ENCODE data around the gene A1CF. TPM values are rescaled to one million over a fixed set of nuclear protein-coding genes. Genes with fewer than 3 reads are reported as not detected.

The A1CF gene
- total RNA-seq, 1 experiment from 2014 or later, result 0.03 TPM

GRCh38 chr10:50846753-50847152, 38.7 kb downstream of the A1CF start:
- H3K9me3 ChIP-seq (ENCODE audit: control insufficient read depth, insufficient read depth, low read depth, low read length), result no peaks in the 10 kb centered on the region
- ATAC-seq (no peak; the same call in 1 of the 2 replicates), DNase-seq (ENCODE audit: low read depth, low spot score) (no peak)
- ChIA-PET POLR2A (no interaction called here), CTCF (no interaction called here)
- H3K27me3 ChIP-seq (ENCODE audit: control insufficient read depth, insufficient read depth, low read length), result no peaks in the 10 kb centered on the region
- no peaks in the 10 kb centered on the region for H3K36me3 ChIP-seq (ENCODE audit: control insufficient read depth, insufficient read depth, low read length)
- H3K27ac ChIP-seq (ENCODE audit: low read length), result no peak overlapping the region
- no peak overlapping the region for H3K4me3 ChIP-seq (ENCODE audit: low read depth in 2 of 2, low read length in 2 of 2)
- intact Hi-C loops (cut with micrococcal nuclease; ENCODE audit: unreplicated experiment), result no loop called here
- no peaks in the 10 kb centered on the region for H3K4me1 ChIP-seq (ENCODE audit: control insufficient read depth, insufficient read depth, low read length)
- BruUV-seq (replicated peaks), result no TSS peak
- TF ChIP-seq CTCF (IDR thresholded peaks at IDR 0.05) (no peak), POLR2AphosphoS5 (IDR thresholded peaks at IDR 0.05; ENCODE audit: low read depth, low read length) (no peak), TCF7L2 (IDR thresholded peaks at IDR 0.05; ENCODE audit: low read depth, low read length) (no peak), SIN3A (IDR thresholded peaks at IDR 0.05; ENCODE audit: borderline replicate concordance, insufficient read depth, low read depth, low read length) (no peak)
- TF ChIP-seq, protein P1, sequence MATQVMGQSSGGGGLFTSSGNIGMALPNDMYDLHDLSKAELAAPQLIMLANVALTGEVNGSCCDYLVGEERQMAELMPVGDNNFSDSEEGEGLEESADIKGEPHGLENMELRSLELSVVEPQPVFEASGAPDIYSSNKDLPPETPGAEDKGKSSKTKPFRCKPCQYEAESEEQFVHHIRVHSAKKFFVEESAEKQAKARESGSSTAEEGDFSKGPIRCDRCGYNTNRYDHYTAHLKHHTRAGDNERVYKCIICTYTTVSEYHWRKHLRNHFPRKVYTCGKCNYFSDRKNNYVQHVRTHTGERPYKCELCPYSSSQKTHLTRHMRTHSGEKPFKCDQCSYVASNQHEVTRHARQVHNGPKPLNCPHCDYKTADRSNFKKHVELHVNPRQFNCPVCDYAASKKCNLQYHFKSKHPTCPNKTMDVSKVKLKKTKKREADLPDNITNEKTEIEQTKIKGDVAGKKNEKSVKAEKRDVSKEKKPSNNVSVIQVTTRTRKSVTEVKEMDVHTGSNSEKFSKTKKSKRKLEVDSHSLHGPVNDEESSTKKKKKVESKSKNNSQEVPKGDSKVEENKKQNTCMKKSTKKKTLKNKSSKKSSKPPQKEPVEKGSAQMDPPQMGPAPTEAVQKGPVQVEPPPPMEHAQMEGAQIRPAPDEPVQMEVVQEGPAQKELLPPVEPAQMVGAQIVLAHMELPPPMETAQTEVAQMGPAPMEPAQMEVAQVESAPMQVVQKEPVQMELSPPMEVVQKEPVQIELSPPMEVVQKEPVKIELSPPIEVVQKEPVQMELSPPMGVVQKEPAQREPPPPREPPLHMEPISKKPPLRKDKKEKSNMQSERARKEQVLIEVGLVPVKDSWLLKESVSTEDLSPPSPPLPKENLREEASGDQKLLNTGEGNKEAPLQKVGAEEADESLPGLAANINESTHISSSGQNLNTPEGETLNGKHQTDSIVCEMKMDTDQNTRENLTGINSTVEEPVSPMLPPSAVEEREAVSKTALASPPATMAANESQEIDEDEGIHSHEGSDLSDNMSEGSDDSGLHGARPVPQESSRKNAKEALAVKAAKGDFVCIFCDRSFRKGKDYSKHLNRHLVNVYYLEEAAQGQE (IDR thresholded peaks at IDR 0.05; ENCODE audit: insufficient read depth in 1 of 2, low read depth in 2 of 2, low read length in 1 of 2), result no peak
- in situ Hi-C loops (cut with HindIII; ENCODE audit: low pct_unique_long_range_greater_than_20kb, low sequenced_read_pairs), result no loop called here

DNA sequence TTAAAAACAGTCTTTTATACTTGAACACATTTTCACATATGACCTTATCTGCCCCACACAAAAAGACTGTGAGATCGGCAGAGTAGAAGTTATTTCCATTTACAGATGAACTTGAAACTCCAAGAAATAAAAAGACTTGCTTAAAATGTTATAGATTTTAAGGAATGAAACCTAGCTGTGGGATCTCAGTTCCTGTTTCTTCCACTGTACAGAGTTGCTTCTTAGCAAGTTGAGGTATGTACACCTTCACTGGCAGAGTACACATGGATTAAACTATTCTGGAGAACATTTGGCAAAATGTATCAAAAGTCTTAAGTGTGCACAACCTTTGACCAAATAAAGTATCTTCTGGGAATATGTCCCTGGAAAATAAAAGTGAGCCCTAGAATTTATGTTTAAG, 48.3 kb downstream of the A1CF start:
- TF ChIP-seq SIN3A (IDR thresholded peaks at IDR 0.05; ENCODE audit: borderline replicate concordance, insufficient read depth, low read depth, low read length), result no peak
- TF ChIP-seq CTCF (IDR thresholded peaks at IDR 0.05), result no peak
- no peak for TF ChIP-seq TCF7L2 (IDR thresholded peaks at IDR 0.05; ENCODE audit: low read depth, low read length)
- TF ChIP-seq POLR2AphosphoS5 (IDR thresholded peaks at IDR 0.05; ENCODE audit: low read depth, low read length), result no peak
- TF ChIP-seq, protein P1 (IDR thresholded peaks at IDR 0.05; ENCODE audit: insufficient read depth in 1 of 2, low read depth in 2 of 2, low read length in 1 of 2), result no peak
- no TSS peak for BruUV-seq (replicated peaks)
- Histone ChIP-seq H3K27me3 (ENCODE audit: control insufficient read depth, insufficient read depth, low read length) (peaks cover 17% of the 10 kb centered on the region), H3K27ac (ENCODE audit: low read length) (no peak overlapping the region), H3K36me3 (ENCODE audit: control insufficient read depth, insufficient read depth, low read length) (no peaks in the 10 kb centered on the region), H3K4me1 (ENCODE audit: control insufficient read depth, insufficient read depth, low read length) (no peaks in the 10 kb centered on the region), H3K9me3 (ENCODE audit: control insufficient read depth, insufficient read depth, low read depth, low read length) (no peaks in the 10 kb centered on the region), H3K4me3 (ENCODE audit: low read depth in 2 of 2, low read length in 2 of 2) (no peak overlapping the region)
- in situ Hi-C loops (cut with HindIII; ENCODE audit: low pct_unique_long_range_greater_than_20kb, low sequenced_read_pairs), result no loop called here
- POLR2A ChIA-PET, result interaction anchor here (0.6 kb wide), 1 partner anchor 34 kb away, joined by 13 read pairs; no protein-coding TSS in a partner anchor
- CTCF ChIA-PET, result no interaction called here
- DNase-seq (ENCODE audit: low read depth, low spot score) (no peak), ATAC-seq (no peak)
- intact Hi-C loops (cut with micrococcal nuclease; ENCODE audit: unreplicated experiment), result no loop called here

Measured in Panc1 (cell line).